Measurements from ENCODE around the gene KLHL40.

The KLHL40 gene

GRCh38 chr3:42658091-42658770 is 27.1 kb upstream of the KLHL40 start:
- no peak for FAIRE-seq

GRCh38 chr3:42658771-42659390 is 26.5 kb upstream of the KLHL40 start:
- no peak for FAIRE-seq

- no peak for FAIRE-seq
Observed at GRCh38 chr3:42659451-42660130, 25.7 kb upstream of the KLHL40 start.

- no peak for FAIRE-seq
Observed at GRCh38 chr3:42660131-42660715, 25.1 kb upstream of the KLHL40 start.

DNA sequence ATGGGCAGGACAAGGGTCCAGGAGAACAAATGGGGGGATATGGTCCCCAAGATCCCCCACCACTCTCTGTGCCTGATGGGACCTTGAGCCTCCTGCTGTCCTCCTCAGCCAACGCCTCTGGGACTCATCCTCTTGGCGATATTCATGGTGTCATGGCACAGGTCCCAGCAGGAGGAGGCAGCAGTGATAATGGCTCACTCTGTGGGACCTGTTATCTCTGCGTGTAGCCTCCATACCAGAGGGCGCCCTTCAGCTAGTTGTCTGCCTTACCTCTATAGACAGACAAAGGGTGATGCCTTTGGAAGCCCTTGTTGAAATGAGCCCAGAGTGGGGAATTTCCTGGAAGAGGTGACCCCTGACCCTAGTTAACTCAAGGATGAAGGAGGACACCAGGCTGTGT is 24.4 kb upstream of the KLHL40 start:
- no peak for FAIRE-seq

DNA sequence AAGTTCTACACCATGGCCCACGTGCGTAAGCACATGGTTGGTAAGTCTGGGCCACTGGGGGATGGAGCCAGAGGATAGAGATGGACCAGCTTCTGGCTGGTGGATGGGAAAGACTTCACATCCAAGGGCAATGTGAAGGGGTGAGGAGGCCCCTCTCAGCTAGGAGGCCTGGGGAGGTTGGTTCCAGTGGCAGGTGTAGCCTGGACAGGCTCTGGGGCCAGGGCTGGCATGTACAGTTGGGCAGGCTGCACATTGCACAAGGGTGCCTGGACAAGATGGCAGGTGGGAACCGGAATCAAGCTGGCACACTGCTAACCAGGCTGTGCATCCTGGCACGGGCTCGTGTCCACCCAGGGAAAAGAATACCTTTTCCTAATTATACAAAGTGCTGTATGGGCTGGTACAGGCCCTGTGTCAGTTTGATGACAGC is 23.7 kb upstream of the KLHL40 start:
- no peak for FAIRE-seq

DNA sequence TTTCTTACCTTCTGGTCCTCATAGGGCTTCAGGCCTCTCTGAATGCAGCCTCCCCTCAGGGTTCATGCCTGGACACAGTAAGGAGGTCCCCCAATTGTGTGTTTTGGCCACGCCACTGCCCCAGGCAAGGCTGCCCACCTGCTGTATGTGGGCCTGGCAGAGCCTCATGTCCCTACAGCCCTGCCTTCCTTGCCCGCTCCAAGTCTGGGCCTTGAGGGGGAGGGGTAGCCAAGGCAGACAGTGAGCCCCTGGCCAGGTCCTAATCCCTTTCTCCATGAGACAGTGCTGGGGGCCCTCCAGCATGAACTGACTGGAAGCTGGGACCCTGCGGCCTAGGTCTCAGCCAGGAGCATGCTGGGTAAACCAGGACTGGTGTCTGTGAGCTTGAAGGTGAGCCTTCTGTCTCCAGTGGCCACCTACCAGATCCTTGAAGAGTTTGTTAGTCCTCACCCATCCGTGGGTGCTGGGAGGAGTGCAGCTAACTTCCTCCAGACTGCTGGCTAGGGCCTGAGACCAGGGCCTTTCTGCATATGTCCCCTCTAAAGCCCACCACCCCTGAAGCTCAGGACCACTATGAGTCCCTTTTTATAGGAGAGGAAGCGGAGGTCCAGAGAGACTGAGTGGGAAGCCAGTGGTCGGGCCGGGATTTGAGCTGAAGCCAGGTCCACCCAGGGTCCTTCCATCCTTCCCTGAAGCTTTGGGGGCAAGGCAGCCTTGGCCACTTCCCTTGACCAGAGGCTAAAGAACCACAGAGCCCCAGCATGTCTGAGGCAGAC is 23.1 kb upstream of the KLHL40 start:
- no peak for FAIRE-seq

- FAIRE-seq, result no peak
Observed at GRCh38 chr3:42662813-42663535, 22.4 kb upstream of the KLHL40 start.

GRCh38 chr3:42663581-42664437 is 21.5 kb upstream of the KLHL40 start:
- no peak for FAIRE-seq

- no peak for FAIRE-seq
Observed at GRCh38 chr3:42664438-42664803, 20.9 kb upstream of the KLHL40 start.

DNA sequence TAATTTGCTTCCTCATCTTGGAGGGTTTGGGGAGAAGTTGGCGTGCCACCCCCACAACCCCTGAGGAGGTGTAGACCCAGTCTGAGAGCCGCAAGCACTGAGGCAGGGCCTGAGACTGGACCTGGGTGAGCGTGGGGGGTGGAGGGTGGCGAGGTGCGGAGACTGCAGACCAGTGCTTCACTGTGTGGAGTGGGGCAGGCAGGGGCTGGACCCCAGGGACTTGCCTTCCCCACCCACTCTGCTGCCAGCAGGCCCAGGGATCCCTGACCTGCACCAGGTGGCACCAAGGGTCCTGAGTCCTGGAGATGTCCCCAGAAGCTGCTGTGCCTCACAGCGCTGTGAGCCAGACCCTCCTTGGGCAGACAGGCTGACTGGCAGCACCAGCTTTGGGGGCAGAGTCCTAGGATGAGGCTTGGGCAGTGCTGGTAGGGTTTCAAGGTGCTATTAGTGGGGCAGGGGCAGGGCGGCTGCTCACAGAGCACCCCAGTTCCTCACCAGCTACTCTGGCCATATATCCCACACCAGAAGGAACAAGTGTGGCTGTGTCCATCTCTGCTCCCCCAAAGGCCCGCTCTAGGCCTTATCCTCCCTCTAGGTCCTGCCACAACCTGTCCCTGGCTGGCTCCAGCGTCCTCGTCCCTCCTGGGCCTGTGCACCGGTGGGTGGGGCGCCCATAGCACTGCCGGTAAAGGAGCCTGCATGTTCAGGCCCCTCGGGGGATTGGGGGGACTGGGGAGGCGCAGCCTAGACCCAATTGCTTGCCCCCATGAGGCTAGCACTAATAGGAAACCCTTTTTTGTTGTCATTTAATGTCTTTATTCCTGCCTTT is 20.1 kb upstream of the KLHL40 start:
- FAIRE-seq, result no peak

DNA sequence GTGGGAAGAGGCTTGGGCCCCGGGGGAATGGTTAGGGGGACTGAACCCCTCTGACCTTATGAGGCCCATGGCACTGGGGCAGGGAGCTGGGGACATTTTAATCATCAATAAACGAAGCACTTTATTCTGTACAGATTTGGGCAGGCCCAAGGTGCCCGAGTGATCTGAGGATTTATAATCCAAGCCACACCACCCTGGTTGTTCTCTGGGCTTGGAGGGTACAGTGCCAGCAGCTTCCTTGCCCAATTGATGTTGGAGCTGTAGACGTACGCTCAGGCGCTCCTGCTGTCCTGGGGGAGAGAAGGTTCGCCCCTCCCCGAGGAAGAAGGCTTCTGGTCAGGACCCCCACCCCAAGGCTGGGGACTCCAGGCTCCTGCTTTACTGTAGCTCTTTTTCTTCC is 19.3 kb upstream of the KLHL40 start:
- FAIRE-seq, result no peak

DNA sequence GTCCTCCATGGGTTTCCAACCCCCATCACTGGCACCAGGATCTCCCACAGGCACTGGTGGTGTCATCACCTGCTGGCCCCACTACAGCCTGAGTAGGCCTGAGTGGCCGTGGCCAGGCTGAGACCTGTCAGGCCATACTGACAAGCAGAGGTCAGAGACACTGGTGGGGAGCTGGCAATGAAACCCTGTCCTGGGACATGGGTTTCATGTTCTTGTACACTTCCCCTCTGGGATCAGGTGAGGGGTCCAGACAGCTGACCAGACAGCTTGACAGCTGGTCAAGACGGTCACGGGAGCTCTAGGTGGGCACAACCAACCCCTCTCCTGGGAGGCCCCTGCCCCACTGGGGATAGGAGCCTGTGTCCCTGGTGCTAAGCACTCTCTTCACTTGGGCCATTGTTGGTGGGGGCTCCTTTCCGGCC is 18.7 kb upstream of the KLHL40 start:
- FAIRE-seq, result no peak

- no peak for FAIRE-seq
Observed at GRCh38 chr3:42667096-42667522, 18.2 kb upstream of the KLHL40 start.

GRCh38 chr3:42667523-42668412 is 17.6 kb upstream of the KLHL40 start:
- no peak for FAIRE-seq

DNA sequence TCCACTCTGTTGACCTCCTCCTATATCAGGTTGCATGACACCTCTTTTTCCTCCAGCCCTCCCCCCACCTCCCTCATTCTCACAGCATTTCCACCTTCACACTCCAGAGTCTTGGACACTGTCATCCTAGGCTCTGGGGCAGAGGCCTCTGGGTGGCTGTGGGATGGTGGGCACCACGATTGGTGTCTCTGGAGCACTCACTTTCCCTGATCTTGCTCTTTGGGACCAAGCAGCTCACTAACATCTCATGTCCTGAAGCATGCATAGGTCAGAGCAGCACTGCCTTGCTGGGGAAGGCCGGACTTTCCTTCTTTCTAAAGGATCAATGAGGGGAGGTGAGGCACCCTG is 16.9 kb upstream of the KLHL40 start:
- no peak for FAIRE-seq

DNA sequence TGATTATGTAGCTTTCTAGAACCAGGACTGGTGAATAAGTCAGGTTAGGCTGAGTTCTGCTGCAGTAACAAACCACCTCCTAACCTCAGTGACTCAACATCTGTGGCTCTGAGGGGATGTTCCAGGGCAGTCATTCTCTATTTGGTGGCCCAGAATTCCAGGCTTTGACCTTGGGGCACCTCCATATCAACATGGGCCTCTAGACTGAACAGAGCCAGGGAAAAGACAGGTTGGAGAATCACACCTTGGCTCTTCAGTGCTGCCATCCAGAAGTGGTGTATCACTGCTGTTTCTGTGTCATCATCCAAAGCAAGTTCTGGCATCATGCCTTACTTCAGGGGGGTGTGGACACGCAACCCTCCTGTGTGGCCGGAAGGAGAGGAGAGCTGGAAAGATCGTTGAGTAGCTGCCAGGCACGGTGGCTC is 16.5 kb upstream of the KLHL40 start:
- FAIRE-seq, result no peak

- FAIRE-seq, result no peak
Observed at GRCh38 chr3:42670051-42670576, 15.2 kb upstream of the KLHL40 start.

DNA sequence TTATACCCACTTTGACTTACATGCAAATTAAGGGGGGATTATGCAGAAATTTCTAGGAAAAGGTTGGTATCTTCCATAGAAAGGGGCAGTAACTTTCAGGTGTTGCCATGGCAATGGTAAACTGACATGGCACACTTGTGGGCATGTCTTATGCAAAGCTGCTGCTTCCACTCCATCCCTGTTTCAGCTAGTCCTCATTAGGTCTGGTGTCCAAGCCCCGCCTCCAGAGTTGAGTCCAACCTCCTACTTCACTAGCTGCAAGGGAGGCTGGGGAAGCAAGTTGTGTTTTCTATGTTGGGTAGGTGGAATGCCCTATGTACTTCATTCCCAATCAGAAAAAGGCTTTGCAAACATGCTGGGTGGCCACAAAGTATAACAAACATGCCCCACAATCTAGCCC is 14.7 kb upstream of the KLHL40 start:
- no peak for FAIRE-seq

Measured in islet of Langerhans (tissue), 1 donor.